ENCODE measurements around the gene SLC6A2.

- TF ChIP-seq CTCF (IDR thresholded peaks at IDR 0.05) (no peak), EZH2 (IDR thresholded peaks at IDR 0.05) (no peak)
Observed at GRCh38 chr16:55641430-55642056, 14.2 kb upstream of the SLC6A2 start.

Data from neural progenitor cell (in vitro differentiated cells).